GM18867 (cell line): ENCODE measurements around the gene ARHGAP6.
A peak's percentile ranks its signal among the peaks of the same experiment; 100 is the strongest.
"Not testable (repeated sequence)": the region's sequence is repeated elsewhere in the genome, so short reads cannot be mapped to it uniquely, and the experiment has no call there.

Experiments used
- ATAC-seq: cut with Tn5 transposase; IDR thresholded peaks from one replicate; pipeline ENCODE4 v1.9.1; 2021; ENCODE audit warnings: mild to moderate bottlenecking, moderate library complexity; ENCODE audit not compliant: unreplicated experiment

ARHGAP6 gene

DNA sequence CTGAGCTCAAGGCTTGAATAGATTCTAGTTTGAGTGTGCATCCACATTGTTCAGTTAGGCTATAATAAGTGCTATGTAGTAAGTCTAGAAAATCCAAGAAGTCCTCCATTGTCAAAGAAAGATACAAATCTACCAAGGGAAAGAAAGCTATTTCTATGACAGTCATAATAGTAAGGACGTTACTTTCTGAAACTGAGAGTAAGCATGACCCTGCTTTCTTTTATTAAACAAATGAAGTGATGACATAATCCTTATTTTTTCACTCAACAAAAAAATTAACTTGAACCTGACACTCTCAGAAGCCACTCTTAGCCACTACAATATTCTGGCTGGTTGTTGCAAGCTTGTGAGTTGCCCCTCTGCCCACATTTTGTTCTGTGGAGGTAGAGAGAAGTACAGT is 406.3 kb downstream of the ARHGAP6 start:
- no peak for ATAC-seq

DNA sequence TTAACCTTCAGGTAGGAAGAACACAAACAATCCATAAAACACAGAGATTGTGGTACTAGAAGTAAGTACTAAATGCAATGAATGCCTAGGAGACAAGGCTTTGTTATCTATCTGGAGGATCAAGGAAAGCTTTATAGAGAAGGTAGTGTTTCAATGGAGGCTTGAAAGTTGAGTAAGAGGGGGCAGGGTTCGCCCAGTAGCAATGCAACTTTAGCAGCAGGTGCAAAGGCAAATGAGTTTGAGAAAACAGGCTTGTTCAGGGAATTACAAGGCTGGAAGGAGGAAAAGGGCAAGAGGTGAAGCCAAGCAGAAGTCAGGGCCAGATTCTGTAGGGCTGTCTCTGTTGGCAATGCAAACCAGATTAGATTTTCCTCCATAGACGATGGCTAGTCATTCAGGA is 408.0 kb downstream of the ARHGAP6 start:
- no peak for ATAC-seq

DNA sequence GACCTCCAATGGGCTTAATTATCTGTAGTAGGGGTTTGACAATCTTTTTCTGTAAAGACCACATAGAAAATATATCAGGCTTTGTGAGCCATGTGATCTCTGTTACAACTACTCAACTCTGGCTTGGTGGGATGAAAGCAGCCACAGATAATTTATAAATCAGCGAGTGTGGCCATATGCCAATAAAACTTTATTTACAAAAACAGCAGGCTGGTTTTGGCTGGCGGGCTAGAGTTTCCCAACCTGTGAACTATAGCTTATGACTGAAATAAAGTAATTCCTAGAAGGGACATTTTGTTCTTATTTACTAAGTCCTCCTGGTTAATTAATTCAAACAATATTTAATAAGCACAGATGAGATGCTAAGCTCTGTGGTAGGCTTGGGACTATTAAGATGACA is 408.4 kb downstream of the ARHGAP6 start:
- ATAC-seq, result no peak

DNA sequence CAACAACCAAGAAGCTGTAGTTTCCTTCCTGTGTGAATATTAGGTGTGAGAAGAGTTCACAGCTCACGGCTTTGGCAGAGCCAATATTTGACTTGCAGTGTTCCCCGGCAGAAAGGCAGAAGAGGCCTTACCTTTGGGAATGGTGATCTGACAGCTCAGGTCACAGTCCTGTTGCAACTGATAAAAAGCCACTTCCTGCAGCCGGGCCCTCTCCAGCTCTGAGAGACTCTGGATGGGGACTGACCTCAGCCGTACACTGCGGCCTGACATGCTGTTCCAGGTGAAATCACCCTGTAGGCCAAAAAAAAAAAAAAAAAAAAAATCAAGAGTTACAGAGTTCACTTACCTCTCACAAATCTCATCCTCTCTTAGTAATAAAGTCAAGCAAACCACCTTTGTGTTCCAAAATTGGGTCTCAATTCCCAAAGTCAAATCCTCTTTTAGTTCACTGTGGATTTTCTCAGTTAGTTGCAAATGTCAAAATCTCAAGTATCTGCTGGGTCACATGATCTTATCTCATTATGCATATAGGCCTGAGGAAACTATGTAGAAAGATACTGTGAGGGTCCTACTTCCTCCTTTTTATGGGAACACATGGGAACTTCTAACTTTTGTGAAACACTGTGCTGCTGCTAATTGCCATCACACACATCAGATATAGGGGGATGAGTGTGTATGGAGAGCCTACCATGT is 411.2 kb downstream of the ARHGAP6 start:
- no peak for ATAC-seq

DNA sequence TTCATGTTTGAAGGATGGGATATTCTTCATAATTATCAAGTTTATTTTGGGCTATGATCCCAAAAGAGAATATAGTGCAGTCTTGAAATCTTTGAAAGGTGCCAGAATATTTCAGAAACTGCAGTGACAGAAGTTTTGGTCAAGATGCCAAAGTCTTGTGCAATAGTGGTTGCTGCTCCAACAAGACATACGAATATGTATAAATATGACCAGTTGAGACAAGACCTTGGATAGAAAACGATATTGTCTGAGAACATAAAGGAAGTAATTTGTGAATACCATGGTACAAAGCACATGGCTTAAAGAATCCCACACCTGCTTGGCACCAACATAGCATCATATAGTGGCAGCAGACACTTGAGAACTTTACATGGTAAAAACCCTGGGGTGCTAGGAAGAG is 421.1 kb downstream of the ARHGAP6 start:
- ATAC-seq, result no peak

DNA sequence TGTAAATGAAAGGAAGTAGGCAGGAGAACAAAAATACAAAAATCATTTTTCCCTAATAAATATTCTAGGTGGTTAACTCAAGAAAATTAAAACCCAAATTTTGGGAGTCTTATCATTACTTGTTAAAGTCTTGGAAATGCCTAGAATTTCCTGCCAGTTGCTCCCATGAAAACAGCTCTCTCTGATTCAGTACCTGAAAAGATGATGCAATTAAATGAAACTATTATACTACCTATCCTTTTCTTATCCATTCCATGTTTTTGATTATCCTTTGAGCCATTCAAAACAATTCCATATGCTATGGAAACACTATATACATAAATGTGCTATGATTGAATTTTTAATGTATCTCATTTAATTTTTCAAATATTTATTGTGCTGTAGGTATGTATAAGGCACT is 423.0 kb downstream of the ARHGAP6 start:
- ATAC-seq, result no peak

DNA sequence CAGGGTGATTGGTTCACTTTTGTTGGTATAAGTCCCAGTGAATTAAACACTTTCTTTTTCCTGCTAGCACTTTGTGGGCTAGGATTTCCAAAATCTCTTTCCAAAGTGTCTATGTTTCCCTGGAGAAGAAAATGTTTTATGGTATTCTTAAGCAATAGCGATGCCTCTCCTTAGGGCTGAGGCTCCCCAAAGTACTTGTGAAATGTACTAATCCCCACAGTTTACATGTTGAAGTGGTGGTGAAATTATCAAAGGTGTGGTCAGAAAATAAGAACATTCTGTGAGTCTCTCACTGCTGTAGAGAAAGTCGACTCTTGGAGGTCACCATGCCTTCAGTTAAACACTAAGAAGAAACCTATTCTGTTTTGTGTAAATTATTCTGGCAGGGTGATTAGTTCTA is 424.0 kb downstream of the ARHGAP6 start:
- ATAC-seq, result no peak

DNA sequence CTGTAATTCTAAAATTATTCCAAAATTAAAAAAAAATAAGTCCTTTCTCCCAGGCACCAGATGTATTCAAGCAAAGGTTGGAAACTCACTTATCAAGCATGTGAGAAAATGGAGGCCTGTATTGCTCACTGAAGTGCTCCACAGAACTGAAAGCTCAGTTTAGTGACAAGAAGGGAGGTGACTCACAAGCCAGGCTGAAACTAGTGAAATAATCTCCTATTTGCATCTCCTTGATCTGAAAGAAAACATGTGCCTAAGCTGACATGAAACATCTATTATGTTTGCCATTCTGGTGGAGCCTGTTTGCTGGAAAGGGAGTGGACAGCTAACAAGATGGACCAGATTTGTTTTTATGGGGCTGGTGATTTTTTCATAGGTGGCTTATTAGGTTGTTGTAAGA is 426.5 kb downstream of the ARHGAP6 start:
- ATAC-seq, result peak; percentile 87

DNA sequence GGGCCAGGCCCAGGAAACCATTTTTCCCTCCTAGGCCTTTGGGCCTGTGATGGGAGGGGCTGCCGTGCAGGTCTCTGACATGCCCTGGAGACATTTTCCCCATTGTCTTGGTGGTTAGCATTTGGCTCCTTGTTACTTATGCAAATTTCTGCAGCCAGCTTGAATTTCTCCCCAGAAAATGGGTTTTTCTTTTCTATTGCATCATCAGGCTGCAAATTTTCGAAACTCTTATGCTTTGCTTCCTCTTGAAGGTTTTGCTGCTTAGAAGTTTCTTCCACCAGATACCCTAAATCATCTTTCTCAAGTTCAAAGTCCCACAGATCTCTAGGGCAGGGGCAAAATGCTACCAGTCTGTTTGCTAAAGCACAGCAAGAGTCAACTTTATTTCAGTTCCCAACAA is 430.3 kb downstream of the ARHGAP6 start:
- not testable (repeated sequence) for ATAC-seq

DNA sequence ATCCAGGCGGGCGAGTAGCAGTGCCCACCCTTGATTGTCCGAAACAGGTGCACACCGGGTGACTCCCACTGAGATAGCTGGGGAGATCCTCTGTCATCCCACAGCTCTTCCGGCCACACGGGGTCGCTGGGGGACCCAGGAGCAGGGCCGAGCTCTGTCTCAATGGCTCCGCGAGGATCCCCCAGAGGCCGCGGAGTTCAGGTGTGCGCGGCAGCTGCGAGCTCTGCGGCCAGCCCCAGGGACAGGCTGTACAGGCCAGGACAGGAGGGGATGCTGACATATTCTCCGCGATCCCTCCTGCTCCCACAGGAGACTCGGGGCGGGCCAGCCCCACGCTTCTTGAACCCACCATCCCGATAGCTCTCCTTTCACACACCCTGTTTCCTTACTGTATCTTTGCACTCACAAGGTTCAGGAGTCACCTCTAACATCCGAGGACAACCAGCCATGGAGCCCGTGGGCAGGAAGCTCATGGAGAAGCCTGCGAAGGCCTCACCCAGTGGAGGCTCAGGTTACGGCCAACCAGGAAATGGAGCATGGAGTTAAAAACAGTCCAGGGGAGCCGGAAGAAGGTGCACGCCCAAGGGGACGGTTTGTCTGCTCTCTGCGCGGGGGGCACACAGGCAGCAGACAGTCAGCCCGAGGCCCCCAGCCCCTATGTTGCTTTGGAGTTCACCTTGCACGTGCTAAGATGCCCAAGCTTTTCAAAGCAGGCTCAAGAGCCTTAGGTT is 450.4 kb downstream of the ARHGAP6 start:
- ATAC-seq, result peak; percentile 65

DNA sequence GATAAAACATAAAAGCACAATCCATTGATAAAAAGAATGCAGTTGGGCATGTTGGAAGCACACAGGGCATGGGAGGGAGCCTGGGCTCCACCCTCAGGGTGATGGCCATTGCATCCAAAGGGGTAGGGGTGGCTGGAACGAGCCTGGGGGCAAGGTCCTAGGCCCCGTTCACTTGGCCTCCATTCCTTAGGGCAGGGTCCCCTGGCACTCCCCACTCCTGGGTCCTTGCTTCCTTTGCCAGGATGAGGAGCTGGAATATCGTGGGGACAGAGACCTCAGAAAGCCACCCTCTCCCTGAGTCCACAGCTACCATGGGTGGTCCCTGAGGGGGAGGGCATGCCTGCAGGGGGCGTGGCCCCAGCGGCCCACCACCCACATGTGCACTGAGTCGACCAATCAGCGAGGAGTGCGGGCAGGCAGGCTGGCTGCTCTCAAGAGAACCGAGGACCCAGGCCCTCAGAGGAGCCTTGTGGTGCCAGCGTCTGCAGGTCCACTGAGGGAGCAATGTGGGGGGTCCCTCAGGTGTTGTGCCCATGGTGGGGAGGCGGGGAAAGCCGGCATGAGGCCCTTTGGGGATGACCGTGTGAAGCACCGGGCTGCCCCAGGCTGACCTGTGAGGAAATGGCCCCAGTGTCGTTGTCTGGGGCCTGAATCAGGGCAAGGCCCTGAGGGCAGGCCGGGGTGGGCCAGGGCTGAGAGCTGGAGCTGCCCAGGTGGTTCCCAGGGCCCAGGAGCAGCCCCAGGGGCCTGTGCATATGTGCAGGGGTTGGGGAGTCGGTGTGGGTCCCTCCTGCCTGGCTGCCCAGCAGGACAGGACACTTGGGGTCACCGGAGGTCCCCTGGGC is 451.2 kb downstream of the ARHGAP6 start:
- ATAC-seq, result no peak

DNA sequence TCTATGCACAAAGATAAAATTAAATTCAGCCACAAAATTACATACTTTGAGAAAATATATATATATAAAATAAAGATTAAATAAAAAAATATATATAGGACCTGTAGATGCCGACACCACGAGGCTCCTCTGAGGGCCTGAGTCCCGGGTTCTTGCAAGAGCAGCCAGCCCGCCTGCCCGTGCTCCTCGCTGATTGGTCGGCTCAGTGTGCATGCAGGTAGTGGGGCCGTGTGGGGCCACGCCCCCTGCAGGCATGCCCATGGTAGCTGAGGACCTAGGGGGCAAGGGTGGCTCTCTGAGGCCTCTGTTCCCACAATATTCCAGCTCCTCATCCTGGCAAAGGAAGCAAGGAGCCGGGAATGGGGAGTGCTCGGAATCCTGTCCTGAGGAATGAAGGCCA is 453.0 kb downstream of the ARHGAP6 start:
- no peak for ATAC-seq

DNA sequence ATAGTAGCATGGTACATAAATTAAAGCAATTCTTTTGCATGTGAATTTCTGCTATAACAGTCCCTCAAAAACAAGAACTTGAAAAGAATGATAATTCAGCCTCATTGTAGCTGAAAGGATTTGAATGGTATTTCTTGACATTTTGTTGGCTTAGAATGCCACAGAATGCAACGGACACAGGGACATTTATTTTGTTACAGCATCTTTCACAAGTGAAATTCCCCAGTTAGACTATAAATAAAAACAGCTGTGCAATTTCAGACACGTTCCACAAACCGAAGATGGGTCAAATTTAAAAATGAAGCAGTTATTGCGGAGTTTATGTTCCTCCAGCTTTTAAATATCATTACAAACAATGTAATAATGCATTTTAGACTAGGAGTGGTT is 455.3 kb downstream of the ARHGAP6 start:
- no peak for ATAC-seq

DNA sequence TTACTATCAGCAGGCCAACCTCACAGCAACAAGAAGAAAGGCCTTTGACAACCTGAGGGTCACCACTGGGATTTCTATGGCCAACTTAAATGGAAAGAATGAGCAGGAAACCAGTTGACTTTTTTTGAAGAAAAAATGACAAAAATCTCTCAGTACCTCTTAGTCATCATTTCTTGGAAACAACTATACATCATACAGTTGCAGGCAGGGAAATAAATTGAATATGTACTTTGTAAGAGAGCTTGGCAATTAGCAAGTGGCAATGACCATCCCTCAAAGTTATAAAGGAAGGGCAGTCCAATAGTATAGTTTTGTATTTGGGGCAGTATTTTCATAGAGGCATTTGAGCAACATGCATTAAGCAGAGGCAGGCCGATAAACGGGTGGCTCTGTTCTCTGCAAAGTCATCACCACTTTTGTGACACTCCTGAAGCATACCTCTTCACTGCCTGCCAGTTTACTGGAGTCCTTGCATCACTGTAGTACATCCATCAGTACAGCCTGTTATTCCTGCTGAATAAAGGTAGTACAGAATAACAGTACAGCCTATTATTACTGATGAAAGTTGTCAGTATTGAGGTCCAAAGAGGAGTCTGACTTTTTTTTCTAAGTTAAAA is 455.8 kb downstream of the ARHGAP6 start:
- ATAC-seq, result no peak

DNA sequence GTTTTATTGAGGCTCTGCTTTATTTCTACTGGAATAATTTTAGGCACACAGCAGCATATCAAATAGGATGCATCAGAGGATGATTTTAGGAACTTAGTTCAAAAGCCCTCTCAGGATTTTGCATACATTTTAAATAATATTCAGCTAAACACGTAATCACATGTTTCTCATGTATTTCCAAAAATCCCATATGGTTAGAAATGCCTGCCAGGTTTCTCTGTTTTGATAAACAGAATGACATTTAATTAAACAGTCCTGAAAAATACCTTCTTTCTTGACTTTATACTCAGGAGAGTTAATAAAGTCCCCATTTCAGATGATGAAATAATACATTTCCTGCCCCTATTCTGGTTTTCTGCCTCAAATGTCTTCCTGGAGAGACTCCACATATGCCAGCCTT is 459.0 kb downstream of the ARHGAP6 start:
- no peak for ATAC-seq

DNA sequence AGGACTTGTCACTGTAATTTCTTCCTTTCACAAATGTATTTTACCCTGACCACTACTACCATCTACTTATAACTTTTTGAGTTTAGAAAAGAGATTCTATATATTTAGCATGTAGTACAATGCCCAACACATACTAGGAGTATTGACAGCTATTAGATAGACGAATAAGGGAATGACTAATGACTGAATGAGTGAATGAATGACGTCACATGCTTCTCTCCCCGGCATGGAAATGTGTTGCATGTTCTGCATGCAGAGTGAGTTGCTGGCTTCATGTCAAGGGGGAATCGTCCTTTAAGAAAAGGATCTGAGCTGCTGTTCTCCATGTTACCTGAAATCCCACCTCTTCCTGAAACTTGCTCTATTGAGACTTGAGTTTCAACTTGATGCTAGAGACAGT is 459.9 kb downstream of the ARHGAP6 start:
- no peak for ATAC-seq

DNA sequence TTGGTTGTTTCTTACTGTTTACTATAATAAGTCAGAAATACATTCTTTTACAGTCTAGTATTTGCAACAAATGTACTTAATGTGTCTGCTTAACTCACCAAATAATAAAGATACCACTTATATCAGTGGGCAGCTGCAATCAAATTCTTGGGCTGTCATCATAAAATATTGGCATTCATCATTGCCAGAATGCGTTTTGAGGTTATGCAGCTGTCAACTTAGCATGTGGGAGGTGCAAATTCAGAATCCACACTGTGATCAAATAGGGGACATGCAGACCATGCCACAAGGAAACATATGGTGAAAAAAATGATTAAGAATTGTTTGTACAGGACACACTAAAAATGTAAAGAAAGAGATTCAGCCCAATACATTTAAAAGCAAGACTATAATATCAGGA is 468.0 kb downstream of the ARHGAP6 start:
- ATAC-seq, result no peak

DNA sequence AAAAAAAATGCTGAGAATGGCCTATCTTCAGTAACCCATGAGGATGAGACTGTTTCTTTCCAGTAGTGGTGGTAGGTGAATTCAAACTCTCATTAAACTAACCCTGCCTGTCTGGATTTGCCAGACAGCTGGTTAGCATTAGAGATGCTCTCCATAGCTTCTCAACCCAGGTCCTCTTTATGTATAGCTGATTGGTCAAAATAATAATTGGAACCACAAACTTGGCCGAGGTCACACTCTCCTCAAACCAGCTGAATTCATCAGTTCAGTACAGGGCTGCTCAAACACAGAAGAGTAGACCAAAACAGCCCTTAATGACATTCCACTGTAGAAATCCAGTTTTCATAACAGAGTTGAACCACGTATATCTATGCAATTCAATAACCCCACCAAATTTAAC is 469.2 kb downstream of the ARHGAP6 start:
- ATAC-seq, result no peak

DNA sequence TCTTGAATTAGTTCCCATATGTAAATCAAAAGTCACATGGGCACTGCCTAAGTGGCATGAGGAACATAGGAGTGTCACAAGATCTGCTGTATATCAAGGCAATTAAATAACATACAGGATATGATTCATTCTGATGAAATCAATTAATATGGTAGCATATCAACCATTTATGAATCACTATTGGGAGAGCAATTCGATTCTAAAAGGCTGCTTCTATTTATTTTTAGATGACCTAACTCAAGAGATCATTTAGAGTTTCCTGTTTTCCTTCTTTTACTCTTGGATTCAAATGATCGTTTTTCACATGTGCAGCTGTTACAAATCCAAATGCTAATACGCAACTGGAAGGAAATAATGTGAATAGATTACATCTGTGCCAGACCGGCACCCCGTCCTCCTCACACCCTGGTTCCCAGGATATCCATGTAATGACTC is 472.7 kb downstream of the ARHGAP6 start:
- no peak for ATAC-seq

DNA sequence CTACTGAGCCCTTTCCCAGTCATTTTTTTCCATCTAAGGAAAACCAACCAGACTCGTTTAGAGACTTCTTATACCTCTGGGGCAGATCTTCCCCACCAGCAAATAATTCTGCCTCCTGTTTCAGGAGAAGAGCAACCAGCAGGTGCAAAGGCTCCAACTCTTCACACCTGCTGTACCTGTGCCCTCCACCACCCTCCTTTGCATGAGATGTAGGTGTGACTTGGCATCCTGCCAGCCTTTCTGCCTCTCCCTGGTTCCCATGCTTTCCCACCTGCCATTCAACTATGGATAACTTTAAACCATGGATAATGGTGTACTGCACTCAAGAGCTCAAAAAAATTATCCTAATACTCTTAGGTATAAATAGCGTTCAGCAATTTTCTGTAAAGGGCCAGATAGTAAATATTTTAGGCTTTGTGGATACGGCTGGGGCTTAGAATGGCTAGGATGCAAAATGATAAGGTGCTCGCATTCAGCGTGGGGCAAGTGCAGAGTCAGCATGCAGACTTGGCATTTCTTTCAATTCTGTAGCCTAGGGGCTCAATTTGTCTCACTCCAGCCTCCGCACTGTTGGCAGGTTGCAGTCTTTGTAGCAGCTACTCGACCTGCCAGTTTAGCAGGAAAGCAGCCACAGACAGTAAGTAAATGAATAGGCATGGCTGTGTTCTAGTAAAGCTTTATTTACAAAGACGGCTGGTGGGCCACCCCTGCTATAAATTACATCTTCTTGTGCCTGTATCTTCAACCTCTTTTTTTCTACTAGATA is 474.8 kb downstream of the ARHGAP6 start:
- no peak for ATAC-seq

DNA sequence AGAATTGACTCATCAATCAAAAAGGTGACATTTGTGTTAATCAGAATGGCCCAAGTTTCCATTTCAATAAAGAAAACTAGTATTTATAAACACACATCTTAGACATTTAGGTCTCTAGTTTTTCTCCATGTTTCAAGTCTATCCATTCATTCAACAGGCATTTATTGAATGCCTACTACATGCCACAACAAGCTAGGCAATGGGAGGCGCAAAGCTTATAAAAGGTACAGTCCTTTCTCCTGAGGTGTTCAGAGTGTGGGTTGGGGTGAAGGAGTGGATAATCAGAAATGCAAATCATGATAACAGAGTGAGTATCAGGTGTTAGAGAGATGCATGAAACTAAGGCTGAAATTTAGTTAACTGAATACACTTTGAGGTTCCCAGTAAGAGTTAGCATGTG is 476.6 kb downstream of the ARHGAP6 start:
- peak; percentile 8 for ATAC-seq
